ENCODE data around the gene EFCAB9. TPM values are rescaled to one million over a fixed set of nuclear protein-coding genes. Genes with fewer than 3 reads are reported as not detected.
"Not testable (repeated sequence)": the region's sequence is repeated elsewhere in the genome, so short reads cannot be mapped to it uniquely, and the experiment has no call there.

EFCAB9 gene
- total and polyA plus RNA-seq, 2 donors from 2014 or later: not detected

GRCh38 chr5:172199446-172199845 lies 5.5 kb downstream of the EFCAB9 start:
- Histone ChIP-seq H3K27me3 (ENCODE audit: control insufficient read depth, insufficient read depth, low read length) (no peaks in the 10 kb centered on the region), H3K4me1 (ENCODE audit: control insufficient read depth in 2 of 3, insufficient read depth in 2 of 3, low read depth in 1 of 3, low read length in 3 of 3) (no peaks in the 10 kb centered on the region), H3K27ac (ENCODE audit: low read depth in 2 of 2, low read length in 2 of 2) (no peak overlapping the region), H3K9ac (ENCODE audit: low read length in 3 of 3) (no peak overlapping the region), H3K9me3 (ENCODE audit: control insufficient read depth in 2 of 3, insufficient read depth in 1 of 3, low read length in 3 of 3) (no peaks in the 10 kb centered on the region), H3K4me3 (ENCODE audit: low read length in 3 of 3) (no peak overlapping the region), H3K36me3 (ENCODE audit: control insufficient read depth in 2 of 3, insufficient read depth in 3 of 3, low read length in 3 of 3) (no peaks in the 10 kb centered on the region)
- FAIRE-seq (no peak), DNase-seq (no peak)
- intact Hi-C loops (cut with DNase I): no loop called here
- no peak for TF ChIP-seq CTCF (IDR thresholded peaks at IDR 0.05; ENCODE audit: borderline replicate concordance, extremely low read depth, insufficient read depth)

- Histone ChIP-seq H3K27me3 (ENCODE audit: control insufficient read depth, insufficient read depth, low read length) (no peaks in the 10 kb centered on the region), H3K27ac (ENCODE audit: low read depth in 2 of 2, low read length in 2 of 2) (no peak overlapping the region), H3K9me3 (ENCODE audit: control insufficient read depth in 2 of 3, insufficient read depth in 1 of 3, low read length in 3 of 3) (no peaks in the 10 kb centered on the region), H3K36me3 (ENCODE audit: control insufficient read depth in 2 of 3, insufficient read depth in 3 of 3, low read length in 3 of 3) (no peaks in the 10 kb centered on the region), H3K9ac (ENCODE audit: low read length in 3 of 3) (no peak overlapping the region), H3K4me1 (ENCODE audit: control insufficient read depth in 2 of 3, insufficient read depth in 2 of 3, low read depth in 1 of 3, low read length in 3 of 3) (no peaks in the 10 kb centered on the region), H3K4me3 (ENCODE audit: low read length in 3 of 3) (no peak overlapping the region)
- intact Hi-C loops (cut with DNase I): no loop called here
- DNase-seq (no peak), FAIRE-seq (no peak)
- no peak for TF ChIP-seq CTCF (IDR thresholded peaks at IDR 0.05; ENCODE audit: borderline replicate concordance, extremely low read depth, insufficient read depth)
These were observed 6.5 kb downstream of the EFCAB9 start for GRCh38 chr5:172200476-172200875.

- H3K9me3 ChIP-seq (ENCODE audit: control insufficient read depth in 2 of 3, insufficient read depth in 1 of 3, low read length in 3 of 3); H3K4me1 ChIP-seq (ENCODE audit: control insufficient read depth in 2 of 3, insufficient read depth in 2 of 3, low read depth in 1 of 3, low read length in 3 of 3); DNase-seq; H3K4me3 ChIP-seq (ENCODE audit: low read length in 3 of 3); FAIRE-seq; H3K36me3 ChIP-seq (ENCODE audit: control insufficient read depth in 2 of 3, insufficient read depth in 3 of 3, low read length in 3 of 3); H3K27ac ChIP-seq (ENCODE audit: low read depth in 2 of 2, low read length in 2 of 2); H3K27me3 ChIP-seq (ENCODE audit: control insufficient read depth, insufficient read depth, low read length); H3K9ac ChIP-seq (ENCODE audit: low read length in 3 of 3); intact Hi-C loops (cut with DNase I): not testable (repeated sequence)
These were observed 12.0 kb downstream of the EFCAB9 start for GRCh38 chr5:172205984-172206383.

GRCh38 chr5:172207511-172207910 lies 13.5 kb downstream of the EFCAB9 start:
- H3K27ac ChIP-seq (ENCODE audit: low read depth in 2 of 2, low read length in 2 of 2): no peak overlapping the region
- H3K4me3 ChIP-seq (ENCODE audit: low read length in 3 of 3): no peak overlapping the region
- intact Hi-C loops (cut with DNase I): no loop called here
- no peak for TF ChIP-seq CTCF (IDR thresholded peaks at IDR 0.05; ENCODE audit: borderline replicate concordance, extremely low read depth, insufficient read depth)
- H3K27me3 ChIP-seq (ENCODE audit: control insufficient read depth, insufficient read depth, low read length): no peaks in the 10 kb centered on the region
- H3K36me3 ChIP-seq (ENCODE audit: control insufficient read depth in 2 of 3, insufficient read depth in 3 of 3, low read length in 3 of 3): peaks cover 0 to 2% (median 0%) of the 10 kb centered on the region in 3 donors
- H3K9ac ChIP-seq (ENCODE audit: low read length in 3 of 3): no peak overlapping the region
- FAIRE-seq: no peak
- DNase-seq: no peak
- H3K4me1 ChIP-seq (ENCODE audit: control insufficient read depth in 2 of 3, insufficient read depth in 2 of 3, low read depth in 1 of 3, low read length in 3 of 3): no peaks in the 10 kb centered on the region
- no peaks in the 10 kb centered on the region for H3K9me3 ChIP-seq (ENCODE audit: control insufficient read depth in 2 of 3, insufficient read depth in 1 of 3, low read length in 3 of 3)

All from kidney (tissue), 14 donors.